Fibroblast of upper back skin (primary cell): Measurements from ENCODE around the gene PATL2.
"Not testable (repeated sequence)": the region's sequence is repeated elsewhere in the genome, so short reads cannot be mapped to it uniquely, and the experiment has no call there.

Experiments used
- DNase-seq: peaks from one replicate; pipeline ENCODE4 v3.0.0-alpha.2; 2013

The PATL2 gene

DNA sequence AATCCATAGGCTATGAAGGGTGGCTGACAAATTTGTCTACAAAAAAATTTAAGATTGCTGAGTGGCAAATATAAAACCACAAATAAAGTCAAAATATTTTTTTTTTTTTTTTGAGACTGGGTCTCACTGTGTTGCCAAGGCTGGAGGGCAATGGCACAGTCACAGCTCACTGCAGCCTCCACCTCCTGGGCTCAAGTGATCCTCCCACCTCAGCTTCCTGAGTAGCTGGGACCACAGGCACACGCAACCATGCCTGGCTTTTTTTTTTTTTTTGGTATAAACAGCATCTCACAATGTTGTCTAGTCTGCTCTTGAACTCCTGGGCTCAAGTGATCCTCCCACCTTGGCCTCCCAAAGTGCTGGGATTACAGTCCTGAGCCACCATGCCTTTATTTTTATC lies 20.9 kb downstream of the PATL2 start:
- not testable (repeated sequence) for DNase-seq

DNA sequence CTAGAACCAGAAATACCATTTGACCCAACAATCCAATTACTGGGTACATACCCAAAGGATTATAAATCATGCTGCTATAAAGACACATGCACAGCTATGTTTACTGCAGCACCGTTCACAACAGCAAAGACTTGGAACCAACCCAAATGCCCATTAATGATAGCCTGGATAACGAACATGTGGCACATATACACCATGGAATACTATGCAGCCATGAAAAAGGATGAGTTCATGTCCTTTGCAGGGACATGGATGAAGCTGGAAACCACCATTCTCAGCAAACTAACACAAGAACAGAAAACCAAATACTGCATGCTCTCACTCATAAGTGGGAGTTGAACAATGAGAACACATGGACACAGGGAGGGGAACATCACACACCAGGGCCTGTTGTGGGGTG lies 21.8 kb downstream of the PATL2 start:
- not testable (repeated sequence) for DNase-seq

DNA sequence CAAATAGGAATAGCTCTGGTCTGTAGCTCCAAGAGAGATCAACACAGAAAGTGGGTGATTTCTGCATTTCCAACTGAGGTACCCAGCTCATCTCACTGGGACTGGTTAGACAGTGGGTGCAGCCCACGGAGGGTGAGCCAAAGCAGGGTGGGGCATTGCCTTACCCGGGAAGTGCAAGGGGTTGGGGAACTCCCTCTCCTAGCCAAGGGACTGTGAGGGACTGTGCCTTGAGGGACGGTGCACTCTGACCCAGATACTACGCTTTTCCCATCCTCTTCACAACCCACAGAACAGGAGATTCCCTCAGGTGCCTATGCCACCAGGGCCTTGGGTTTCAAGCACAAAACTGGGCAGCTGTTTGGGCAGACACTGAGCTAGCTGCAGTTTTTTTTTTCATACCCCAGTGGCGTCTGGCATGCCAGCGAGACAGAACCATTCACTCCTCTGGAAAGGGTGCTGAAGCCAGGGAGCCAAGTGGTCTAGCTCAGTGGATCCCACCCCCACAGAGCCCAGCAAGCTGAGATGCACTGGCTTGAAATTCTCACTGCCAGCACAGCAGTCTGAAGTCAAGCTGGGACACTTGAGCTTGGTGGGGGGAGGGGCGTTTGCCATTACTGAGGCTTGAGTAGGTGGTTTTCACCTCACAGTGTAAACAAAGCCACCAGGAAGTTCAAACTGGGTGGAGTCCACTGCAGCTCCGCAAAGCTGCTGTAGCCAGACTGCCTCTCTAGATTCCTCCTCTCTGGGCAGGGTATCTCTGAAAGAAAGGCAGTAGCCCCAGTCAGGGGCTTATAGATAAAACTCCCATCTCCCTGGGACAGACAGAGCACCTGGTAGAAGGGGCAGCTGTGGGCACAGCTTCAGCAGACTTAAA lies 28.1 kb downstream of the PATL2 start:
- peak; percentile 3 for DNase-seq

DNA sequence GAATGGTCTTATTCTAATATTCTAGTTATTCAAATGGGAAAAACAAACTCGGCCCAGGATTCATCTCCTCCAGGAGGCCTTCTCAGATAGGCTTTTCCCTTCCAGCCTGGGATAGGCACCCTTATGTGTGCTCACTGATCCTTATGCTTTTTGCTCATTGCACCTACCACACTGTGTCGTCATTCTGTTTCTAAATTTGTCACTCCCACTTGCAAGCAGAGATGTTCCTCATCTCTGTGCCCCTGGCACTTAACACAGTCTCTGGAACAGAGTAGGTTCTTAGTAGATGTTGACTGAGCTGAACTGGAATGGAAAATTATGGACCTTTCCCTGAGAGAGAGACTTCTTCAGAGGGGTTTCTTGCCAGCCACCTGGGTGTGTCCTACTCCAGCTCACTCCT lies 28.9 kb downstream of the PATL2 start:
- DNase-seq: no peak

DNA sequence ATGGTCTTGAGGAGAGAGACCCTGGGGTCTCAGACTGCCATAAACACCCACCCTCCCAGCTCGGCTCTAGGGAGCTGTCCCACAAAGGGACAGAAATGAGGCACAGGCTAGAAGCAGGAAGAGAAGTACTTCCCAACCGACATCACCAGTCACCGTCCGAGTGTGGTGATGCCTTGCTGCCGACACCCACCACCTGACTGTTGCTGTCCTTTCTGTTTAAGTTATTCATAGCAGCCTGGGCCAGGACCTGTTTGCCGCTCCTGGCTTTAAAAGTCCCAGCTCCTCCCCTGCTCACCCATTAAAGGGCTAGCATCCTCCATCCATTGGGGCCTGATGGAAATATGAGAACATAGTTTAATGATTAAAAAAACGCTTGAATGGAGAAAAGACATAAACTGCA lies 34.4 kb downstream of the PATL2 start:
- no peak for DNase-seq

DNA sequence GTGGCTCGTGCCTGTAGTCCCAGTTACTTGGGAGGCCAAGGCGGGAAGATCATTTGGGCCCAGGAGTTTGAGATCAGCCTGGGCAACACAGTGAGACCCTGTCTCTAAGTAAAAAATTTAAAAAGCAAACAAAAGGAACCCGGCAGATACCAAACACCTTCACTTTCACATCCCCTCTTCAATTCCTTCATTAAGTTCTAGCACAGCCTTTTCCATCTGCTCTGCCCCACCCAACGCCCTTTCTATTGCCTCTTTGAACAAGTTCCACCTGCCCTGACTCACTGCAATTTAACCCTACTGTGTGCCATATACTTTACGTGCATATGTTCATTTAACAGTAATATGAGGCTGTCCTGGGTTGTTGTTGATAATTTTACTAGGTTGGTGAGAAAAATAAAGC lies 35.2 kb downstream of the PATL2 start:
- DNase-seq: no peak

DNA sequence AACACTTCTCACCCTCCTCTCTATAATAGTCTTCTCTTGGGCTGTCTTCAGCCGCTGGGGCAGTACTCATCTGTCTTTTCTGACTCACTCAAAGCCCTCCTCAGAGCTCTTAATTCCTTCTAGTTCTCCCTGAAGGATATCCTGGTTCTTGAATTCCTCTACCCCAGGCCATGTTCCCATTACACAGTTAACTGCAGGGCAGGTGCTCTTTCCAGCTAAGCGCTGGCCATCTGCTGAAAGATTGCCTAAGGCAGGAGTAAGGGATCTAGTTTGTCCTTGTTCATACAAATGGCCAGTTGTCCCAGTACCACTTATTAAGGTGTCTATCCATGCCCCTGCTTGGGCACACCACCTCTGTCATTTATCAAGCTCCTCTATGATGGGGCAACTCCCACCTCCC lies 37.5 kb downstream of the PATL2 start:
- DNase-seq: no peak

DNA sequence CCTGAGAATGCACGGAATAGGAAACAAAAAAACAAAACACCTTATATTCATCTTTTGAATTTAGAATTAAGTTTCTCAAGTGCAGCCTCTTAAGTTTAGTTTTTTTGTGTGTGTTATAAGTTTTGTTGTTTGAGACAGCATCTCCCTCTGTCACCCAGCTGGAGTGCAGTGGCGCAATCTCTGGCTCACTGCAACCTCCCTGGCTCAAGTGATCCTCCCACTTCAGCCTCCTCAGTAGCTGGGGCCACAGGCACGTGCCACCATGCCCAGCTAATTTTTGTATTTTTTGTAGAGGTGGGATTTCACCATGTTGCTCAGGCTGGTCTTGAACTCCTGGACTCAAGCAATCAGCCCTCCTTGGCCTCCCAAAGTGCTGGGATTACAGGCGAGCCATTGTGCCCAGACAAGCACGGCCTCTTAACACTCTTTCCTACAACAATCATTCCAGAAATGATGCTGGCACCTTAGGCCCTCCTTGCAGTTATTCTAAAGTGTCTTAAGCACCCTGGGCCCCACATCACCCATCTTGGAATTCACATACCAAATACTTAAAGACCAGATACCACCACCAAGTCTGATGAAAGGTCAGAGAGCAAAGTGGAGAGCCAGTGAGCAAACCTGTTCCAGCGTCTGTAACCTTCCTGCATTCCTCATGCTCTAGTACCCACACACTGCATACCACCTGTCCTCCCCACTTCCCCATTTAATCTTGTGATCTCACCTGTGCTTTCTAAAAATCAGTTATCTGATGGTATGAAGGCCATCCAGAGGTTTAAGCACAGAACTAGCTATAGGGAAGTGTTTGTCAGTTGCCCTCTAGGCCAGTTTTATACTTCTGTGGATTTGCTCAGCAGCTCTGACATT lies 40.8 kb downstream of the PATL2 start:
- DNase-seq: no peak

DNA sequence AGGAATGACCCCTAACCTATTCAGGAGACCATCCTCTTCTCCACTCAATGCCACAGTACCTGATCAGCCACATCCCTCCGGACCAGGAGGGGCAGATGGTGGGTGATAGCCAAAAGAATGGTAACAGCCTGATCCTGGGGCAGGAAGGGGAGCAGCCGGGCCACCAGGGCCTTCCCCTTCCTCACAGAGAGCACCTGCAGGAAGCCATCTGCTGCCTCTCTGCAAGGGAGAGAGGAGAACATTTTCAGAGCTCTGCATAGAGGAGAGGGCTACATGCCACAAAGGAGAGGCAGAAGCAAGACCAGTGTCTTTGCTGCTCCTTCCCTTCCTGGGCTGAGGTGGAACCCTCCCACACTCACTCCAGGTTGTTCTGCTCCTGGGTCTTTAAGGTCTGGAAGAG lies 42.2 kb downstream of the PATL2 start:
- DNase-seq: no peak

DNA sequence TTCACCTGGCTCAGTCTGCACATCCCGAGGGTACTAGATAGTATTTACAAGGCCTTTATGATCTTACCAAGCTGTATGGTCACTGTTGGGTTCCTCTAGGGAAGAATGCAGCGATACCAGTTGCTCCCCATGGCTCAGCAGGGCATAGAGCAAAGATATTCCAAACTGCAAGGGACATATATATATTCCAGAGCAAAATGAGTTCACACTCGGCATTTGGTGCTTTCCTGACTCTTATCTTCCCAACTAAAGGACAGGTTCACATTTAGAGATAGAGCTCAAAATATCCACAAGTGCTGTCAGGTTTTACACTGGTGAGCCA lies 44.1 kb downstream of the PATL2 start:
- DNase-seq: no peak

DNA sequence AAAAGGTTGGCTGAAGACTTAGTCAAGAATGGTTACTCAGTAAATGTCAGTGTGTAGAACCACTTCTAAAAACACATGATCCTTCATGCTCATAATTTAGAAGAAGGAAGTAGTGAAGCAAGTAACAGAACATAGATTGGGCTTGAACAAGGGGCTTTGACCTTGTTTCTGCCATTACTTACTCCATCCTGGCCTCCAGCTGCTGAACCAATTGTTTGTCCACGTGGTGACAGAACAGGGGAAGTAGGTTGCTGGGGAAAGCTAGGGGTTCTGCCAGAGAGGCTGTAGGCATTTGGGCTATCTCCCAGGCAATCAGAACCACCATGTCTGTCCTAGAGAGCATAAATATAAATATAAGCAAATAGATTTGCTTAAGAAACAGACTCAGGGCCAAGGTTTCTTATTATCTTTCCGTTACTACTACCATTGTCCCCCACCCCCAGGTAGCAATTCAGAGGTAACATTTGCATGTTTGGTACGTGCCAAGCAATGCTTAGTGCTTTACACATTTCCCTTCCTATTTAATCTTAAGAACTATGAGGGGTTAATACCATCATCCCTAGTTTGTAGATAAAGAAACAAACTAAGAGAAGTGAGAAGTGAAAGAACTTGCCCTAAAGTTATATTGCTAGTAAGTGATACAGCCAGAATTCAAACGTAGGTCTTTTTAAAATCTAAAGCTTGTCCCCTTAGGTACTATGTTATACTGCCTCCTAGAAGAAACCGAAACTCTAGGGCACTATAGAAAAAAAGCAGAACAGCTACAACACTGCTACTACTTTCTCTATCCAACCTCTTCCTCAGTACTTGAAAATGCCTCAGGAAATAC lies 44.7 kb downstream of the PATL2 start:
- no peak for DNase-seq

DNA sequence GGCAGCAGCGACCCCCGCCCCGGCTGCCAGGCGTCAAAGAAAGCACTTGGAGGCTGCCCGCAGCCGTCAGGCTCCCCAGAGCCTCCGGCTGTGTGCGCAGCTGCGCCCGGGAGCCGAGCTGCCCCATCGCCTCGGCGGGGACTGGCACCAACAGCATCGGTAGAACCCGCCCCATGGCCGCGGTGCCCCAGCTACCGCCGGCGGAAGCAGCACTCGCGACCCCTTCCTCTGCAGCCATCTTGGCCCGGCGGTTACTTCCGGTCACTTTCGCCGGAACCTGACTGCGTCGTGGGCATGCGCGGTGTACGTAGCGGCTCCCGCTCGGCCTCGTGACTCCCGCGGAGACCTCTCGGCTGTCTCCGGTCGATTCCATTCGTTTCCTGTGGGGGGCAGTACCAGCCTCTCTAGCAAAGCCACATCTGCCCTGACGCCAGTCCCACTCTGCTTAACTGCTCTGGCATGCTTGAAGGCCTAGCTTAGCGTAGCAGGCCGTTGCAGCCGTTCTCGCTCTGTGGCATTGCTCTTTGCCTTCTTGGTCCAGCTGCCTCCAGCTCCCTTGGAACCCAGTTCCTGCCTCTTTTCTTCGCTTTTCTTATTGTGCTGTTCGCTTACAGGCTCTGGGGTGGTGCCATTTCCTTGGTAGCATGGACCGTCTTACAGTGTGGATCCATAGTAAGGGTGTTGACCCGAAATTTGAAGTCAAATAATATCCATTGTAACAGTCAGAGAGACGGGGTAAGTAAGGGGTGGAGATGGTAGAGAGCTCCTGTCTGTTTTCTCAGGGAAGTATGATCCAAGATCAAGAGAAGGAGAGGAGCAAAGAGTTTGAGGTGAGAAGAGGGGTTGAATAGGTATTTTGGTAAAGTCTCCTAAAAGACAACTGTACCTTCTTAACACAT lies 47.5 kb downstream of the PATL2 start, which contains the start of gene SPG11:
Gene SPG11, minus strand, starts transcription at position 253 of the 899 bp plus-strand sequence. Its CDS starts 15 bp downstream, at position 238.
- DNase-seq: peak; percentile 98

DNA sequence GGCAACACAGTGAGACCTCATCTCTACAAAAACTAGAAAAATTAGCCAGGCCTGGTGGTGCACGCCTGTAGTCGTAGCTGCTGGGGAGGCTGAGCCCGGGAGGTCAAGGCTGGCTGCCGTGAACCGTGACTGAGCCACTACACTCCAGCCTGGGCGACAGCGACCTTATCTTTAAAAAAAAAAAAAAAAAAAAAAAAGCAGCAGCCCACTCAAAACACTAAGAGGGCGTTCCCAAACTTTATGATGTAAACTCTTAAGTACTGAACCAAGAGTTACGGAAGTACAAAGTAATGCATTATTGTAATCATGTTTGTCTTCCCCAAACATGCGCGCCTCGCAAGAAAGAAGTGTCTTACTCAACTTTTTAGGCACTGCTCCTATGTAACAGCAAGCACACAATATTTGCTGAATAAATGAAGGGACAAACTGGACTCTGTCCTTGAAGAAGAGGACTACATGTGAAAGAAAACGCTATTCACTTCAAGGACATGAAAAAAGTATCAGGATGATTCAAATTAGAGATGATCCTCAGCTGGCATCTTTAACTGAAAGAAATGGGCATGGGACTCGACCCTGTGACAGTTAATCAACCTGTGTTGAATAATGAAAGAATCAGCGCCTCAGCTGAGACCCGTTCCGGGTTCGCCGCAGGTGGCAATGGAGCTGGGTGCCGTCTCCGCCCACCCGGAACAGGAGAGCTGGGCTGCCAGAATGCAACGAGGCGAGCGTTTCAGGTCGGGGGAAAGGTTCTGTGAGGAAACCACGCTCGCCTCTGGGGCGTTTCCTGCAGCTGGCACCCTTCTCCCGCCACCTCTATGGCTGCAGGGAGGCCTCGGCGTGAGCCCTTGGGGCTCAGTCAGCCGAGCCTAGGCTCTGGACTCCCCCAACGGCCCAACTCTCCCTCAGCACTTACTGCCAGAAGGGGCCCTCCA lies 48.4 kb downstream of the PATL2 start:
- DNase-seq: peak; percentile 28

DNA sequence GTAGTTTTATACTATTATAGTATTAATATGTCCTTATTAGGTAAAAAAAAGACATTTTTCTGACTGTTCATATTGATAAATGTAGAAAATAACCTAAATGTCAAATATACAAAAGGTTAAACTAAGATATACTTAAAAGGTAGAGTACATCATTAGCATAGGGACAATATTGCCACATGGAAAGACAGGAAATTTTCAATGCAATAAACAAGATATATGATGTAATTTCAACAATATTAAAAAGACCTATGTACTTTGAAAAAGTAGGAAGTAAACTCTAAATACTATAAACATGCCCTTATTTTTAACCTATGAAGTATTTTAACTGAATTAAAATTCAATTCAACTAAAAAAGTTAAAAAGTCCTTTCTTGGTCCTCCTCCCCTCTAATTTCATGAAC lies 49.5 kb downstream of the PATL2 start:
- no peak for DNase-seq

DNA sequence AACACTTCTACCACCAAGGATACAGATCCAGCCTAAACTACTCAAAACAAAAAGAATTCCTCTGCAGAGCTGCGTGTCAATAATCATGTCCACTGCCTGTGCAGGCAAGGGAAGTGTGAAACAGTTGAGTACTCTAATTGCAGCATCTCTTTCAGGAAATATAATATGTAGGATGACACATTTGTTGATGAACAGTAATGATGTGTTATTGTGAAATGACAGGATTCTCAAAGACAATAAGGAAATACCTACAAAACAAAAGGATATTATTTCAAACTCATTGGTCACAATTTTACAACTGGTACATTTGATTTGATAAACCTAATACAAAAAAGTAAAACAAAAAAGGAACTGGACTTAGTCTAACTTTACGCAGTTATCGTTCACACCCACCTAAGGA lies 52.1 kb downstream of the PATL2 start:
- DNase-seq: no peak

DNA sequence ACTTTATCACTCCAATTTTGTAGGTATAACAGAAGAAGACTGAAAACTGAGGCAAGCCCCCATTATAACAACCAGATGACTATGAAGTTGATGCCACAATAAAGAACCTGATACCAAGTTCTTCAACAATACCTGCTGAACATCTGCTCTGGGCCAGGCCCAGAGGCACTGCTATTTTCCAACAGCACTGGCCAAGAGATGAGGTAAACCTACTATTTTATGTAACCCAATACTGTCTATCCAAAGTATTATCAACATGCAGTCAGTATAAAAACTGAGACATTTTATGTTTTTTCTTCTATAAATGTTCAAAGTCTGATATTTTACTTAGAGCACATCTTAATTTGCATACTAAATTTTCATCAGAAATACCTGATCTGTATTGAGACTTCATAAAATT lies 53.7 kb downstream of the PATL2 start:
- DNase-seq: no peak

DNA sequence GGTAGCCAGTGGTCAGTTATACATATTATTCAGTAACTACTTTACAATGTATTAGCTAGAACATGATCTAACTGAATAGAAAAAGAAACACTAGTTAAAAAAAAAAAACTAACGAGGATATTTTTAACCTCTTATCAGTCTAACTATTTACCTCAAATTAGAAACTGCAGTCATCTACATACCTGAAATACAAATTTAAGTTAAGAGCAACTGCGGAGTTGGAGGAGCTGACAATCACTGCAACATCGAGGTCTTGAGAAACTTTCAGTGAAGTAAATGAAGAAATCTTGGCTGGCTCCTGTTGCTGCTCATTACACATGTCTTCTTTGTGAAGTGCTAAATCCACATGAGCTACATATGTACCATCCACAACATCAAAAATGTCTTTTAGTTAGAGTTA lies 54.2 kb downstream of the PATL2 start:
- DNase-seq: no peak

DNA sequence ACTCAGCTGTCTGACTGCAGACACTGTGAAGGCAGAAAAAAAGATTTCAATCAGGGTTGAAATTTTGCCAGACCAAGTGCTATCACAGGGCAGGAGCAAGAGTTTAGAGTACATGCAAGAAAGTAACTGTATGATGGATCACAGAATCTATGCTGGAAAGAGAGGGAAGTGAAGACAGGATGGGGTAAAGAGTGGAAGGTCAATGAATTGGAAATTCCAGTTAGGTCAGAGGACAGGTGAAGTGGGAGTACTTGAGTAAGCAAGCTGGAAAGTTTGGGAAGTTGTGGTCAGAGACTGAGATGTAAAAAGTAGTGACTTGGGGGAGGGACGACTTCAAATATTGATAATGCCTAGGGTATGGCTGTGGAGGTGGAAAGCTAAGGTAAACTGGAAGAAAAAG lies 54.8 kb downstream of the PATL2 start:
- no peak for DNase-seq

DNA sequence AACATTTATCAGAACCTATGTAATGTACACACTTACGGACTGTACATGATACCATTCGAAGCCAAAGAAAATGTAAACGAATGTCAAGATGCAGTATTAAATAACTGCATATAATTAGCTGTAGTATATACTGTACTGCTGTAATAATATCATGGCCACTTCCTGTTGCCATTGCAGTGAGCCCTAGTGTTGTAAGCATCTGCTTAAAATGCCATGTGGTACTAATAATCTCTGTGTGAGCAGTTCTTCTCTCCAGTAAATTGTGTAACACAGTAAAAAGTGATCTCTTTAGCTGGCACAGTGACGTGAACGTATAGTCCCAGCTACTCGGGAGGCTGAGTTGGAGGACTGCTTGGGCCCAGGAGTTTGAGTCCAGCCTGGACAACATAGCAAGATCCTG lies 56.3 kb downstream of the PATL2 start:
- DNase-seq: peak; percentile 45

DNA sequence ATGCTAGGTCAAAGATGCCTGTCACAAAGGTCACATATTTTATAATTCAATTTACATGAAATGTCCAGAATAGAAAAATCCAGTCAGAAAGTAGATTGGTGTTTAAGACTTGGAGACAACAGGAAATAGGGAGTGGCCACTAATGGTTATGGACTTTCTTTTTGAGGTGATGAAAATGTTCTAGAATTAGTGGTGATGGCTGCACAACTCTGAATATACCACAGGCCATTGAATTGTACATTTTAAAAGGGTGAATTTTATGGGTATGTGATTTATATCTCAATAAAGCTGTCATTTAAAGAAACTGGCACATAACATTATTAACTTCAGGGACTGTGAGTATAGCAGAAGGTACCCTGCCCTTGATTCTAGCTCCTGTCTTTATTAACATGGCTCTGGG lies 63.5 kb downstream of the PATL2 start:
- no peak for DNase-seq

DNA sequence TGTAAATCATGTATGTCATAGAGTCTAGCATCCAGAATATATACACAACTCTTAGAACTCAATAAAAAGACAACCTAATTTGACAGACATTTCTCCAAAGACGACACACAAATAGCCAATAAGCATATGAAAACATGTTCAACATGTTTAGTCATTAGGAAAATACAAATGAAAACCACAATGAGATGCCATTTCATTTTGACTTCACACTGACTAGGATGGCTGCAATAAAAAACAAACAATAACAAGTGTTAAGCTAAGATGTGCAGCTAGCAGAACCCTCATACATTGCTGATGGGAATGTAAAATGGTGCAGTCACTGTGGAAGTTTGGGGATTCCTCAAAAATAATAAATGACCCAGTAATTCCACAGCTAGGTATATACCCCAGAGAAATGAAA lies 64.1 kb downstream of the PATL2 start:
- no peak for DNase-seq
